BE2C (cell line): ENCODE results near the gene RNLS.

ENCODE experiments used
- DNase-seq: peaks from one replicate; pipeline ENCODE4 v3.0.0-alpha.2; 2020
- H3K27me3 ChIP-seq: fragments of 250-450 bp; sonication (Bioruptor Pico); 2 replicates; pipeline ENCODE4 v1.5.1; 2020; ENCODE audit warnings: mild to moderate bottlenecking
- H3K36me3 ChIP-seq: fragments of 250-450 bp; sonication (Bioruptor Pico); 2 replicates; pipeline ENCODE4 v1.5.1; 2020; ENCODE audit warnings: mild to moderate bottlenecking
- H3K4me1 ChIP-seq: fragments of 250-450 bp; sonication (Bioruptor Pico); 2 replicates; pipeline ENCODE4 v1.5.1; 2020
- H3K4me3 ChIP-seq: 2 replicates; pipeline ENCODE4 v1.5.1; 2011; ENCODE audit warnings: low read depth, low read length
- H3K9me3 ChIP-seq: fragments of 250-450 bp; sonication (Bioruptor Pico); 2 replicates; pipeline ENCODE4 v1.5.1; 2020
- CTCF ChIP-seq: IDR thresholded peaks from 2 replicates; pipeline ENCODE4 v1.5.1; 2012; ENCODE audit warnings: mild to moderate bottlenecking, low read depth, low read length

The RNLS gene

DNA sequence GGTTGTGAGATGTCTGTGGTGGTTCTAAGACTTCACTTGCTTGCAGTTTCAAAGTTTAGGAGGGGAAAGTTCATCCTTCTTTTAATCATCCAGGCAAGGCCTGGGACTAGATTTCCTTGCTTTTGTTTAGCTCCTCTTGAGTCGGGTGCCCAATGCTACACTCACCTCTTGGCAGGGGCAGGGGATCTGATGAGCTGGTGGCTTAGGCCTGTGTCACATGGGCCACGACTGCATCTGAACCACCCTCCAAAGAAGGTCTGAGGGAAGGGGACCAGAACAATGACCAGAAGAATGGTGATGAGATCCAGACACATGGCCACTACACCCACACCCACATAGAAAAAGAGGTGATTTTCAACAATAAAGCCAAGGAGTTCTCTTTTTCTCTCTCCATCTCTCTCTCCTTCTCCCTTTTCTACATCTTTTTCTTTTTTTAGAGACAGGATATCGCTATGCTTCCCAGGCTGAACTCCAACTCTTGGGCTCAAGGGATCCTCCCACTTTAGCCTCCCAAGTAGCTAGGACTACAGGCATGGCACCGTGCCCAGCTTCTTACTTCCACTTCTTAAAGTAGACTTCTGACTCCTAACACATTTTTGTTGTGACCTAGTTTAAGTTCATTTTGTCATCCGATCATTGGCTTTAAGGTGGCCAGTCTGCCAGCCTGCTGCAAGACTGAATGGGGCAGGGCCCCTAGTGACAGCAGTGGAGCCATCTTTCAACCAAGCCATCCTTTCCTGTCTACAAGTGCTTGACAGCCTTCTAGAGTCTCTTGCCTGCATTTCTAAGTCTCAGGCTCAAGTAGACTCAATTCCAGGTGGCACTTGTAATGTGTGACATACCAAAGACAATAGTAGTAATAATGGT, 350.9 kb downstream of the RNLS start:
- Histone ChIP-seq H3K27me3 (no peaks in the 10 kb centered on the region), H3K4me3 (no peak overlapping the region)
- no peak for DNase-seq

DNA sequence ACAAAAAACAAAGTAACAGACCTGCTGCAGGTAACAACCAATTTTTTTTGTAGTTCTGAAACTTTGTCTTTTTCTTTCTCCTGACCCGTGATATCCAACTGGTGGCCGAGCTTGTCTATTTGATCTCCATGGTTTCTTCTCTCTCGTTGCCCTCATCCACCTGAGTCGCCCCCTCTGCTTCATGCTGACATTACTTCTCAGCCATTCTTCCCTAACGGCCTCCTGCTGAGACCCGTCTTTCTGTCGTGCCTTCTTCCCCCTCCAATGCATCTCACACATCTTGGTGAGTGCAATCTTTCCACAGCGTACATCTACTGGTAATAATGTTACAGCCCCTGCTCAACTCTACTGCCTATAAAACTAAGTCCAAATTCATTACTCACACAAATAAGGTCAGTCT, 352.9 kb downstream of the RNLS start:
- DNase-seq = no peak
- Histone ChIP-seq H3K36me3 (no peaks in the 10 kb centered on the region), H3K9me3 (peaks cover 3% of the 10 kb centered on the region; the same call in 1 of the 2 replicates), H3K4me1 (peaks cover 16% of the 10 kb centered on the region), H3K4me3 (no peak overlapping the region), H3K27me3 (no peaks in the 10 kb centered on the region)
- TF ChIP-seq CTCF = no peak

More for the DNA sequence above, 350.9 kb downstream of the RNLS start:
- TF ChIP-seq CTCF = no peak
- peaks cover 3% of the 10 kb centered on the region; the same call in 1 of the 2 replicates for H3K9me3 ChIP-seq
- H3K36me3 ChIP-seq = no peaks in the 10 kb centered on the region
- H3K4me1 ChIP-seq = peaks cover 11% of the 10 kb centered on the region

DNA sequence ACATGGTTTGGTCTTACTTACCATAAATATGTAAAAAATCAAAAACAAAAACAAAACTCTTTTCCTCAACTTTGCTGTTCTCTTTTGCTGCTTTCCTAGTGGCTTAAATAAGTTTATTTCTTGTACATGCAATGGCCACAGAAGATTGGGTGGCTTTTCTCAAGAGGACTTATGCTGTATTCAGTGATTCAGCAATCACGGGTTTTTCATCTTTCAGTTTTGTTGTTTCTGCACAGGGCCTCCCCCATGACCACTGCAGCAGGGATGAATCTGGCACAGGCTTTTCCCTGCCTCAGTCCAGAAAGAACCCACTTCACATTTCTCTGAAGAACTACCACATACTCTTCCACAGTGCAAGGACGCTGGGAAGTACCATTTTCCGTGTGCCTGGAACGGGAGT, 355.0 kb downstream of the RNLS start:
- peaks cover 16% of the 10 kb centered on the region for H3K4me1 ChIP-seq
- no peaks in the 10 kb centered on the region for H3K27me3 ChIP-seq
- H3K36me3 ChIP-seq = no peaks in the 10 kb centered on the region
- no peak for DNase-seq
- TF ChIP-seq CTCF = no peak
- peaks cover 3% of the 10 kb centered on the region; the same call in 1 of the 2 replicates for H3K9me3 ChIP-seq
- no peak overlapping the region for H3K4me3 ChIP-seq

GRCh38 chr10:88227342-88228018, 355.6 kb downstream of the RNLS start:
- peaks cover 3% of the 10 kb centered on the region; the same call in 1 of the 2 replicates for H3K9me3 ChIP-seq
- no peak for TF ChIP-seq CTCF
- H3K36me3 ChIP-seq = no peaks in the 10 kb centered on the region
- DNase-seq = peak; percentile 70
- H3K4me1 ChIP-seq = peaks cover 16% of the 10 kb centered on the region
- no peaks in the 10 kb centered on the region for H3K27me3 ChIP-seq
- H3K4me3 ChIP-seq = no peak overlapping the region

DNA sequence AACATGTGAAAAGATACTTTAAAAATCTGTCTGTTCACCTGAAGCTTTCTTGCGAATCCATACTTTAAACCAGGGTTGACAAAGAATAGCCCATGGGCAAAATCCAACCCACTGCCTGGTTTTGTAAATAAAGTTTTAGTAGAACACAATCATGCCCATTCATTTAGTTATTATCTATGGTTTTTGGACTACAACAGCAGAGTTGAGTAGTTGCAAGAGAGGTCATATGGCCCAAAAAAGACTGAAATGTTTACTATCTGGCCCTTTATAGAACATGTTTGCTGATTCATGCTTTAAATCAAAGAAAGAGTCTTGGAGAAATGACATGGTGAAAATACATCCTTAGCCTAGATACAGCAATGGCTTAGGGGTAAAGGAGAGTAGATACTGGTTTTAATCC, 356.2 kb downstream of the RNLS start:
- peaks cover 3% of the 10 kb centered on the region; the same call in 1 of the 2 replicates for H3K9me3 ChIP-seq

More for the DNA sequence above, 356.2 kb downstream of the RNLS start:
- no peak for TF ChIP-seq CTCF
- no peaks in the 10 kb centered on the region for H3K27me3 ChIP-seq
- peaks cover 16% of the 10 kb centered on the region for H3K4me1 ChIP-seq
- H3K4me3 ChIP-seq = no peak overlapping the region
- DNase-seq = no peak
- H3K36me3 ChIP-seq = no peaks in the 10 kb centered on the region
